HEK293T (cell line): ENCODE results near the gene AQP1.

Source experiments
- BHLHE40 ChIP-seq: fragments of 450-650 bp; IDR thresholded peaks from 2 replicates; pipeline ENCODE4 v1.6.1; 2016; ENCODE audit warnings: mild to moderate bottlenecking, moderate library complexity, borderline replicate concordance
- FOXA1 ChIP-seq: fragments of 450-650 bp; IDR thresholded peaks from 2 replicates; pipeline ENCODE4 v1.6.1; 2016; ENCODE audit warnings: mild to moderate bottlenecking
- FOXK2 ChIP-seq: fragments of 450-650 bp; IDR thresholded peaks from 2 replicates; pipeline ENCODE4 v1.6.1; 2016; ENCODE audit warnings: mild to moderate bottlenecking
- FOXM1 ChIP-seq: fragments of 450-650 bp; IDR thresholded peaks from 2 replicates; pipeline ENCODE4 v1.6.1; 2017; ENCODE audit warnings: mild to moderate bottlenecking, borderline replicate concordance
- L3MBTL2 ChIP-seq: fragments of 450-650 bp; conservative IDR thresholded peaks from 2 replicates; pipeline ENCODE4 v1.6.1; 2016; ENCODE audit warnings: mild to moderate bottlenecking
- LEF1 ChIP-seq: fragments of 450-650 bp; IDR thresholded peaks from 2 replicates; pipeline ENCODE4 v1.6.1; 2017; ENCODE audit warnings: mild to moderate bottlenecking, borderline replicate concordance
- NFRKB ChIP-seq: fragments of 450-650 bp; IDR thresholded peaks from 2 replicates; pipeline ENCODE4 v1.6.1; 2016; ENCODE audit warnings: mild to moderate bottlenecking, moderate library complexity
- SP1 ChIP-seq: fragments of 450-650 bp; IDR thresholded peaks from 2 replicates; pipeline ENCODE4 v1.6.1; 2017
- SUZ12 ChIP-seq: fragments of 450-650 bp; IDR thresholded peaks from 2 replicates; pipeline ENCODE4 v1.6.1; 2016; ENCODE audit warnings: mild to moderate bottlenecking
- TARDBP ChIP-seq: fragments of 450-650 bp; IDR thresholded peaks from 2 replicates; pipeline ENCODE4 v1.6.1; 2016
- ZNF384 ChIP-seq: fragments of 450-650 bp; IDR thresholded peaks from 2 replicates; pipeline ENCODE4 v1.6.1; 2016

DNA sequence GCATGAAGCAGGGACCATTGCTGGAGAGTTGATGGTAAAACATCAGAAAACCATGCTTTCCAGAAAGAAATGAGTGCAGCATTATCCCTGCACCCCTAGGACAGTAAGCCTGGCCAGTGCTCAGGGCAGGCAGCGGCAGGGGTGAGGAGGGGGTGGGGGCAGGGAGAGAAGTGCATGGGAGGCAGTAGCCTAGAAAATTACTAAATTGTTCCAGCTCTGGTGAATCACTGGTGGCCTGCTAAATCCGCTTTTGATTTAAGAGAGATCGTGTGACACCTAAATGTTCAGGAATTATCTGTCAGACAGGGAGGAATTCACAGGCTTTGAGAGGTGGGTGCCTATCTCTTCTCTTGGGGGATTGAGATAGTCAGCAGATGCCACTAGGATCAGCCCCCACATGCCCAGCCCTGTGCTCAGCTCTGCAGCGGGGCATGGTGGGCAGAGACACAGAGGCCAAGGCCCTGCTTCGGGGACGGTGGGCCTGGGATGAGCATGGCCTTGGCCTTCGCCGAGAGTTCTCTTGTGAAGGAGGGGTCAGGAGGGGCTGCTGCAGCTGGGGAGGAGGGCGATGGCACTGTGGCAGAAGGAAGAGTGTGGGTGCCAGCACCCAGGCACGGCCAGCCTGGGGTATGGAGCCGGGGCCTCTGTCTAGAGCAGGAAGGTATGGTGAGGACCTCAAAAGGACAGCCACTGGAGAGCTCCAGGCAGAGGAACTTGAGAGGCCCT is 5.0 kb upstream of the AQP1 start:
- TF ChIP-seq BHLHE40 (no peak), SUZ12 (no peak), FOXA1 (no peak), SP1 (no peak), FOXM1 (no peak), L3MBTL2 (no peak), ZNF384 (no peak), NFRKB (no peak), TARDBP (no peak), LEF1 (no peak), FOXK2 (no peak)
